ENCODE measurements around the gene NKX1-2. TPM values are rescaled to one million over a fixed set of nuclear protein-coding genes. Genes with fewer than 3 reads are reported as not detected.

The NKX1-2 gene
- total and polyA plus RNA-seq, 2 of the 8 experiments (the other 6 are each of a cell fraction or from before 2014, with no cell fraction given): 12.7 to 34.9 TPM

DNA sequence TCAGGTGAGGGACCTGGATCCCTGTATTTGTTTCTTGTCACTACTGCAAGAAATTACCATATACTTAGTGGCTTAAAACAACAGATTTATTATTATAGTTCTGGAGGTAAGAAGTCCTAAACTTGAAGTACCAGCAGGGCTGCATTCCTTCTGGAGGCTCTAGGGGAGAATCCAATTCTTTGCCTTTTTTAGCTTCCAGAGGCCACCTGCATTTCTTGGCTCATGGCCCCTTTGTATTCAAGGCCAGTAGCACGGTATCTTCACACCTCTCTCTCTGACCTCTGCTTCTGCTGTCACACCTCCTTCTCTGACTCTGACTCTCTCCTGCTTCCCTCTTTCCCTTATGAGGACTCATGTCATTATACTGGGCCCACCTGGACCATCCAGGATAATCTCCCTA, 9.6 kb upstream of the NKX1-2 start:
- H2BK12ac ChIP-seq (ENCODE audit: low read depth, low read length): peak overlapping the region; percentile 89; the same call in 1 of the 2 replicates
- ChIA-PET POLR2A (ENCODE audit: partially characterized antibody) (interaction anchor here (5.4 kb wide), 1 partner anchor 9 kb away, joined by 36 read pairs; the partner anchor contains the start of gene NKX1-2), CTCF (ENCODE audit: partially characterized antibody) (interaction anchor here (0.8 to 1.6 kb wide), 3 partner anchors 12 to 71 kb away, joined by 3 to 5 read pairs (median 3); no protein-coding TSS in a partner anchor)
- no peak overlapping the region for H2BK120ac ChIP-seq (replicated peaks; ENCODE audit: low read depth, low read length)
- no peak overlapping the region for H3K18ac ChIP-seq (ENCODE audit: extremely low read depth, low read length)
- no peaks in the 10 kb centered on the region for H3K79me2 ChIP-seq (ENCODE audit: control insufficient read depth in 1 of 2, insufficient read depth in 2 of 2, low read length in 2 of 2)
- no peak overlapping the region for H3K4ac ChIP-seq (replicated peaks; ENCODE audit: insufficient read length, low read depth, low read length)
- 0 out of 2 replicates have a peak overlapping the region, but pooled peaks have one; percentile 33 for H2AK5ac ChIP-seq (ENCODE audit: low read depth, low read length)
- H3K23ac ChIP-seq (ENCODE audit: insufficient read length): no peak overlapping the region
- H3K4me2 ChIP-seq (ENCODE audit: insufficient read depth in 1 of 2, low read depth in 2 of 2, low read length in 2 of 2): no peak overlapping the region
- H3K9me3 ChIP-seq (ENCODE audit: insufficient read depth in 2 of 2, low read depth in 1 of 2, low read length in 1 of 2): no peaks in the 10 kb centered on the region
- no peak overlapping the region for H3K56ac ChIP-seq (replicated peaks; ENCODE audit: insufficient read length, low read depth, low read length)
- peaks cover 6 to 28% (median 19%) of the 10 kb centered on the region in 4 experiments for H3K4me1 ChIP-seq (replicated peaks in 1 of 4; ENCODE audit: control insufficient read depth in 3 of 4, insufficient read depth in 4 of 4, low read length in 3 of 4)
- peaks cover 0 to 4% of the 10 kb centered on the region in 2 experiments for H4K20me1 ChIP-seq (replicated peaks in 1 of 2; ENCODE audit: control insufficient read depth in 1 of 2, insufficient read depth in 2 of 2, low read length in 2 of 2)
- H3K23me2 ChIP-seq (ENCODE audit: low read depth, low read length): peaks cover 5% of the 10 kb centered on the region
- H3K27ac ChIP-seq (ENCODE audit: low read depth, low read length): no peak overlapping the region
- H3K79me1 ChIP-seq (ENCODE audit: low read depth, low read length): no peaks in the 10 kb centered on the region
- H2BK15ac ChIP-seq (ENCODE audit: low read length): no peak overlapping the region
- peak overlapping the region; percentile 59 for H4K91ac ChIP-seq (replicated peaks; ENCODE audit: insufficient read length, low read length)
- FAIRE-seq (no peak), DNase-seq (ENCODE audit: low read depth in 1 of 2, low spot score in 2 of 2) (no peak)
- no peak overlapping the region for H3K14ac ChIP-seq (ENCODE audit: insufficient read length)
- no peak overlapping the region for H4K5ac ChIP-seq (ENCODE audit: insufficient read length, low read depth, low read length)
- H4K8ac ChIP-seq (ENCODE audit: extremely low read depth, insufficient read depth, low read length): no peak overlapping the region
- H2BK5ac ChIP-seq (ENCODE audit: low read depth, low read length): no peak overlapping the region
- H3K36me3 ChIP-seq (ENCODE audit: control insufficient read depth in 2 of 4, insufficient read depth in 4 of 4, low read length in 3 of 4): no peaks in the 10 kb centered on the region
- peak overlapping the region; percentile 48; the same call in 1 of the 2 replicates for H2BK20ac ChIP-seq (ENCODE audit: low read length)
- peaks cover 0 to 3% (median 0%) of the 10 kb centered on the region in 4 experiments; a peak in 2 of 7 replicates for H3K27me3 ChIP-seq (replicated peaks in 1 of 4; ENCODE audit: control insufficient read depth in 3 of 4, extremely low read depth in 1 of 4, insufficient read depth in 3 of 4, low read length in 3 of 4)
- H2AFZ ChIP-seq (ENCODE audit: low read length): no peak overlapping the region
- WGBS, 2 experiments (ENCODE audit: extremely low coverage in 1 of 2, insufficient coverage in 1 of 2, insufficient read length in 1 of 2, insufficient replicate concordance in 2 of 2, low coverage in 1 of 2, low lambda C conversion rate in 2 of 2, missing lambda C conversion rate in 1 of 2): 63% methylated on average over 1 of the region's 1 CpG; no CpG with 5 or more reads in 1 of the 2 experiments
- H3K9ac ChIP-seq (replicated peaks in 1 of 4; ENCODE audit: extremely low read depth in 1 of 4, low read depth in 3 of 4, low read length in 3 of 4): no peak overlapping the region
- H3K4me3 ChIP-seq (ENCODE audit: extremely low read depth in 1 of 4, insufficient read depth in 2 of 4, low read depth in 3 of 4, low read length in 4 of 4): no peak overlapping the region
- TF ChIP-seq YY1 (IDR thresholded peaks at IDR 0.05; ENCODE audit: low read depth, low read length) (no peak), TEAD4 (IDR thresholded peaks at IDR 0.05; ENCODE audit: low read depth, low read length) (no peak), KDM4A (IDR thresholded peaks at IDR 0.05; ENCODE audit: low read depth, low read length, severe bottlenecking) (no peak), TAF1 (IDR thresholded peaks at IDR 0.05; ENCODE audit: low read depth, low read length) (no peak), HDAC6 (IDR thresholded peaks at IDR 0.05; ENCODE audit: low read depth, low read length) (no peak), ASH2L (IDR thresholded peaks at IDR 0.05; ENCODE audit: low read length) (no peak), POLR2A (IDR thresholded peaks at IDR 0.05; ENCODE audit: control extremely low read depth in 1 of 2, low read depth in 2 of 2, low read length in 2 of 2) (no peak), ATF3 (IDR thresholded peaks at IDR 0.05; ENCODE audit: insufficient read depth, low read depth, low read length) (no peak), KDM5A (IDR thresholded peaks at IDR 0.05; ENCODE audit: low read length) (no peak), SRF (IDR thresholded peaks at IDR 0.05; ENCODE audit: low read depth, low read length) (no peak), TBP (IDR thresholded peaks at IDR 0.05; ENCODE audit: low read depth, low read length) (no peak), BACH1 (IDR thresholded peaks at IDR 0.05; ENCODE audit: low read length) (no peak), RAD21 (IDR thresholded peaks at IDR 0.05 in 1 of 2, conservative IDR thresholded peaks at IDR 0.05 in 1 of 2; ENCODE audit: low read depth in 2 of 2, low read length in 2 of 2) (no peak)
- TF ChIP-seq, protein P1, sequence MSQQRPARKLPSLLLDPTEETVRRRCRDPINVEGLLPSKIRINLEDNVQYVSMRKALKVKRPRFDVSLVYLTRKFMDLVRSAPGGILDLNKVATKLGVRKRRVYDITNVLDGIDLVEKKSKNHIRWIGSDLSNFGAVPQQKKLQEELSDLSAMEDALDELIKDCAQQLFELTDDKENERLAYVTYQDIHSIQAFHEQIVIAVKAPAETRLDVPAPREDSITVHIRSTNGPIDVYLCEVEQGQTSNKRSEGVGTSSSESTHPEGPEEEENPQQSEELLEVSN (IDR thresholded peaks at IDR 0.05): peak; percentile 28; the same call in 1 of the 2 replicates

Data from H1 (cell line).